T-helper 1 cell treated with Interleukin-12 subunit alpha and Interleukin-12 subunit beta and Interleukin-4 antibody, amounts not matched to agents 30 ng/mL and 1 ng/mL, for 36 hours (primary cell): ENCODE data around the gene NAA30. TPM values are rescaled to one million over a fixed set of nuclear protein-coding genes. Genes with fewer than 3 reads are reported as not detected.

Source experiments
- intact Hi-C: fragments of 100-400 bp; cut with micrococcal nuclease; formaldehyde crosslinking; loops from one replicate; pipeline ENCODE4 v1.15.1; 2024
- total RNA-seq: library from RNA; stranded (reverse); gene quantifications from 2 replicates; pipeline ENCODE4 v1.2.3, GENCODE V29; 2022

NAA30 gene
- total RNA-seq, 1 donor from 2014 or later: 18.4 TPM

- intact Hi-C loops: loop anchor here (2.0 to 5.0 kb wide), 4 partner anchors 761 to 1811 kb away; partner anchors contain the start of genes ACTR10, ARMH4, KTN1 and PSMA3
These were observed 1.3 kb downstream of the NAA30 start for GRCh38 chr14:57391517-57392195.

DNA sequence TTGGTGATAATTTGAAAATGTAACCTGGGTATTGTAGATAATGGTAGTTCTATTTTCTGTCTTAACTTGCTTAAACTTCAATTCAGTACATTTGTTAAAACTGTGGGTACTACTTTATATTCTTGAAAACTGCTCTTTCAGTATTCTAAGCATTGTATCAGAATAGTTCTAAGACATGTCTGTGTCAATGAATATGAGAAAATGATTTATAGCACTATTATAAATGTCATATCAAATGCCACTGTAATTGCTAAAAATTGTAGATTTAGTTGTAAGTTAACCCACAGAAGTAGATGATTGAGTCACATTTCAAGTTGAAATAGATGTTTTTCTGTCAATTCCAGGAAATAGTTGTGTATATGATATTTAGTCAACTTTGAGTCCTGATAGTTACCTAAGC lies 2.4 kb downstream of the NAA30 start:
- intact Hi-C loops: loop anchor here (5.0 kb wide), 1 partner anchor 759 kb away; the partner anchor contains the start of gene ARMH4

GRCh38 chr14:57400556-57401494 lies 10.4 kb downstream of the NAA30 start:
- intact Hi-C loops: no loop called here

DNA sequence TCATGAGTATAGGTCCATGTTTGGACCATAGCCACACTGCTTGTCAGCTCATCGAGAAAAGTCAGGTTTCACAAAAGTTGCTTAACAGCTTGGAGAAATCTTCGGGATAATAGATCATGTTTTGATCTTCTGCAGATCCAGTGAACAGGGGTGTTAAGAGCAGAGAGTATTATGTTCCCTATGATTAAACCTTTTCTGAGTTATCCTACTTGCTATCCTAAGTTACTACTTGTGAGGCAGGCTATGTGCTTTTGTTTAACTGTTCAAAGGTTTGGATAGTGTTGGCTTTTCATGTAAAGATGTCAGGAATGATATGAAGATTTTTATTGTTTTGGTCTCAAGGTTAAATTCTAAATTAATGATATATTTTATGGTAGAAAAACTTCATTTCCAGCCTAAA lies 11.1 kb downstream of the NAA30 start:
- intact Hi-C loops: no loop called here

GRCh38 chr14:57402173-57402852 lies 11.9 kb downstream of the NAA30 start:
- intact Hi-C loops: no loop called here

GRCh38 chr14:57403521-57403864 lies 13.1 kb downstream of the NAA30 start:
- intact Hi-C loops: loop anchor here (1.0 kb wide), 1 partner anchor 13 kb away; the partner anchor contains the start of gene NAA30

DNA sequence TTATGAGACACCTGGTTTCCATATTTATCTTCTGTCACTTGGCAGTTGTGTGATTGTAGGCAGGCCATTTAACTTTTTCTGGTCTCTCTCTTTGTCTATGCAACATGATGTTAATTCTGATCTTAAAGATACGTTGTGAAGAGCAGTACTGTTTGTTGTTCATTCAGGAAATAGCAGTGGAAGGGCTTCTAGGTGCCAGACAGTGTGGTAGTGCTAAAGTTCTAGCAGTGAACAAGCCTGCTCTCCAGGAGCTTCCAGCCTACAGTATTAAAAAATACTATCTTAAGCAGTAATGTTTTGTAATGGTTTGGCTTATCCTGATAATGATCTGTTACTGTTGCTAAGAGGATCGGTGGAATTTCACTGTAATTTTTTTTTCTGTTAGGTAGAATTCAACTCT lies 15.2 kb downstream of the NAA30 start:
- intact Hi-C loops: no loop called here

DNA sequence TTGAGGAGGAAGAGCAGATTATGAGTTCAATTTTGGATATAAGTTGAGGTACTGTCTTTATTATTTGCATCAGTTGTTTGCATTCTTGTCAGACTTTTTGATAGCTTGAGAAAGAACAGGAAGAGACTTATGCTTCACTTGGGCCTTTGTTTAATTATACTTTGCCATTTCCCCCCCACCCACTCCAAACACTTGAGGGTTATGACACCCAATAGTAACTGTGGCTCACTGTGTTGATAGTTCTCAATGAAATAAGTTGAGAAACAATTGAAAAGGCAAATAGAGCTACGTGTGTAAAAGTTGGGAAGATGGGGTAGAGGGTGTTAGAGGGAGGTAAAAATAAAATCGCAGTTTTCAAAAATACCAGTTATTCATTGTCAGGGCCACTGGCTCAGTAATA lies 17.7 kb downstream of the NAA30 start:
- intact Hi-C loops: no loop called here

DNA sequence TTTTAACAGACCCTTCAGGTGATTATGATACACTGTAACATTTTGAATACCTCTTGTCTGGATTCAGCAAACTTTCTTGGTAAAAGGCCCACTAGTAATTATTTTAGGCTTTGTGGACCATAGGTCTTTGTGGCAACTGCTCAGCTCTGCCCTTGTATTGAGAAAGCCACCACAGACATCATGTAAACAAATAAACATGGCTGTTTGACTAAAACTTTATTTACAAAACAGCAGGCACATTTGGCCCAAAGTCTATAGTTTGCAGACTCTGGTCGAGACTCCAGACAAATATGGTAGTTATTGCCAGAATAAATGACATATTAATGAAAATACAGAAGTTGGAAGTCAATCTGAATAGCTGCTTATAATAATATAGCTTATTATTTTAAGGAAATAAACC lies 18.2 kb downstream of the NAA30 start:
- intact Hi-C loops: no loop called here

GRCh38 chr14:57412341-57412740 lies 22.0 kb downstream of the NAA30 start:
- intact Hi-C loops: no loop called here

GRCh38 chr14:57413849-57414248 lies 23.5 kb downstream of the NAA30 start:
- intact Hi-C loops: no loop called here

DNA sequence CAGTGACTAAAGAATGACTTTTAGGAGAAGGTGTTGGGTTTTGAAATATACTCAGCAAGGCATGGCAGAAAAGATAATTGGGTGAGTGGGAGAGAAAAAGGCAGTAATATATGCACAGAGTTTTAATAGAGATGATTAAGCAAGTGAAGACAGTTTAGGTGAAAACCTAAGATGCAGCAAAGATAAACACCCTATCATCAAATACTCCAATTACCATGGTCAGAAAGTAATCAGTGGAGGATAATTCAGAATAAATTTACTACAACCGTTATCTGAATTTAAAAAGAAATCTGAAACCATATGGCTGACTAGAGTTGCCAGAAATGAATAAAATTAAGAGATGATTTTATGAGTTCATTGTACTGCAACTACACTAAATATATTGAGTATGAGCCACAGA lies 26.8 kb downstream of the NAA30 start:
- intact Hi-C loops: no loop called here

DNA sequence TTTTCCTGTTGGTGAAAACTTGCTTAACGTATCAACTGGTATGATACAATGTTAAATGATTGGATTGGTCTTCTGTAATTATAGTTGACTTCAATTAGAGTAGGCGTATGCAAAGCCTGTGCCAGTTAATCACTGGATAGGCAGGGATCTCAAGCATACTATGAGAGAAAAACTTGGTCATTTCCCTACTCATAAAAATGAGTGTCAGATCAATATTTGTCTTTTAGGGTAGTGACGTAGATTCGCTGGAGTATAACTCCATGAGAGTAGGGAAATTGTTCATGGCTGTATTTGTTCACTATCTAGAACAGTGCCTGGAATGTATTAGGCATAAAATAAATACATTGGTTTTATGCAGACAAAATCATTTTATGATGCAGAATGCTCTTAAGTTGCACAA lies 28.6 kb downstream of the NAA30 start:
- intact Hi-C loops: no loop called here

DNA sequence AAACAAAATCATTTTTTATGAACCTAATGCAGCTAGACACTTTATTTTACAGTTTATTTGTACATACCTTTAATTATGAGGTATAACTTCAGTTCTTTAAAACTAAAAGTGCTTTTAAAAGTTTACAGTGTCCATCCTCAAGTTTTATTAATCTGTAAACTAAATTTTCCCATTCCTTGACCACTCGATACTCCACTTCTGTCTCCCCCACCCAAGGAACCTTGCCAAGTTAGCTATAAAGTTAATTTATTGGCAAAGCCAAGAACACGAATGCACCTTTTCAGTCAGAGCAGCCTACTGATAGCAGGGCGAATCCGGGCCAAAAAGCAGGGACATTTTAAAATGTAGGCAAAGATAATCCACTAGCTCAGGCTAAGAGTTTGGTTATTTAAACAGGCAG lies 29.6 kb downstream of the NAA30 start:
- intact Hi-C loops: no loop called here

DNA sequence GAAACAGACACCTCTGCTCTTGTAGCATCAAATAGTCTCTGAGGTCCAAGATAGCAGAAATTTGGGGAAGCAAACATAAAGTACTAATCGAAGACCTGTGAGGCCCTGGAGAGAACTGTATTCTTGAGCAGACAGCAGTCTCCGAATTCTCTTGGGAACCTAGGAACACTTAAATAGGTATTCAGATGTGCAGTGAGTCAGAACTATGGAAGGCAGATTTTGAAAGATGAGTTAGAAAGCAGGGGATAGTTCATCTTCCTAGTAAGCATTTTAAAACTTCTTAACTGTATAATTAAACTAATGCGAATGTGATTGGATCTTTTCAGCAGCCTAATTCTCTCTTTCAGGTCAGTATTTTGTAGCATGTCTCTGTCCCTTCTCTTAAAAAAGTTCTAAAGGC lies 30.6 kb downstream of the NAA30 start:
- intact Hi-C loops: no loop called here

- intact Hi-C loops: no loop called here
These were observed 45.5 kb downstream of the NAA30 start for GRCh38 chr14:57435923-57436322.

- intact Hi-C loops: no loop called here
These were observed 71.5 kb downstream of the NAA30 start for GRCh38 chr14:57461777-57462320.

DNA sequence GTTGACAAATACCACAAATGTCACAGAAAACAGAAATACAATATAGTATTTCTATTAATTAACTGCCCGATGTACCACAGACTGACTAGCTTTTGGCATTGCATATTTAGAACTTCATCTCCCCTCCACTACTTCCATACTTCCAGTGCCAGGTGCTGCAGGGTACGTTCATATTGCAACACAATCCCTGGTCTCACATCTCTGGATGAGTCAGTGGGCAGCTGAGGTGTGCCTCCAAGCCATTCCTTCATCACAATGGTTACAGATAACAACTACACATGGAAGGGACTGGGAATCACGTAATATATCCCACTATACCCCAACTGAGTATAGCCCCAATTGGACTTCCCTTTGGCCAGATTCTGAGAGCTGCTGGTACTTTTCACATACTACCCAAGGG lies 72.2 kb downstream of the NAA30 start:
- intact Hi-C loops: no loop called here

GRCh38 chr14:57464008-57464730 lies 73.8 kb downstream of the NAA30 start:
- intact Hi-C loops: no loop called here
